Loucy (cell line): ENCODE data around the gene TPI1.
"Not testable (repeated sequence)": the region's sequence is repeated elsewhere in the genome, so short reads cannot be mapped to it uniquely, and the experiment has no call there.

Experiments
- EZH2phosphoT487 ChIP-seq: fragments of 200-600 bp; IDR thresholded peaks from 2 replicates; pipeline ENCODE4 v1.6.1; 2018; ENCODE audit warnings: antibody characterized with exemption, mild to moderate bottlenecking, moderate library complexity, borderline replicate concordance
- TF ChIP-seq, protein P1 (sequence below): fragments of 200-600 bp; sonication (generic); conservative IDR thresholded peaks from 2 replicates; pipeline ENCODE4 v1.5.1; 2014; ENCODE audit warnings: mild to moderate bottlenecking, antibody characterized with exemption, low read length

DNA sequence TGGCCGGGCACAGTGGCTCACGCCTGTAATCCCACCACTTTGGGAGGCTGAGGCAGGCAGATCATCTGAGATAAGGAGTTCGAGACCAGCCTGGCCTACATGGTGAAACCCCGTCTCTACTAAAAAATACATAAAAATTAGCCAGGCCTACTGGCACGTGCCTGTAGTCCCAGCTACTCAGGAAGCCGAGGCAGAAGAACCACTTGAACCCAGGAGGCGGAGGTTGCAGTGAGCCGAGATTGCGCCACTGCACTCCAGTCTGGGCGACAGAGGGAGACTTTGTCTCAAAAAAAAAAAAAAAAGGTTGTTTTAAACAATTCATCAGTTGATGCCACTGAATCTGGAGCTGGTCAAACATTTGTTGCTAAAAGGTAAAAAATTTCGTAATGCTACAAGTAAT, 12.5 kb downstream of the TPI1 start:
- TF ChIP-seq, protein P1, sequence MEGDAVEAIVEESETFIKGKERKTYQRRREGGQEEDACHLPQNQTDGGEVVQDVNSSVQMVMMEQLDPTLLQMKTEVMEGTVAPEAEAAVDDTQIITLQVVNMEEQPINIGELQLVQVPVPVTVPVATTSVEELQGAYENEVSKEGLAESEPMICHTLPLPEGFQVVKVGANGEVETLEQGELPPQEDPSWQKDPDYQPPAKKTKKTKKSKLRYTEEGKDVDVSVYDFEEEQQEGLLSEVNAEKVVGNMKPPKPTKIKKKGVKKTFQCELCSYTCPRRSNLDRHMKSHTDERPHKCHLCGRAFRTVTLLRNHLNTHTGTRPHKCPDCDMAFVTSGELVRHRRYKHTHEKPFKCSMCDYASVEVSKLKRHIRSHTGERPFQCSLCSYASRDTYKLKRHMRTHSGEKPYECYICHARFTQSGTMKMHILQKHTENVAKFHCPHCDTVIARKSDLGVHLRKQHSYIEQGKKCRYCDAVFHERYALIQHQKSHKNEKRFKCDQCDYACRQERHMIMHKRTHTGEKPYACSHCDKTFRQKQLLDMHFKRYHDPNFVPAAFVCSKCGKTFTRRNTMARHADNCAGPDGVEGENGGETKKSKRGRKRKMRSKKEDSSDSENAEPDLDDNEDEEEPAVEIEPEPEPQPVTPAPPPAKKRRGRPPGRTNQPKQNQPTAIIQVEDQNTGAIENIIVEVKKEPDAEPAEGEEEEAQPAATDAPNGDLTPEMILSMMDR, result not testable (repeated sequence)
- TF ChIP-seq EZH2phosphoT487, result not testable (repeated sequence)
